Muscle of leg (tissue), 11 donors: ENCODE results near the gene THSD7A. TPM values are rescaled to one million over a fixed set of nuclear protein-coding genes. Genes with fewer than 3 reads are reported as not detected.
A peak's percentile ranks its signal among the peaks of the same experiment; 100 is the strongest.

Experiments used
- DNase-seq: peaks from one replicate; pipeline ENCODE4 v3.0.0; 2013
- H3K27ac ChIP-seq: one replicate; pipeline ENCODE4 v1.5.1; 2013; ENCODE audit warnings: mild to moderate bottlenecking, low read length, control low read depth
- H3K27me3 ChIP-seq: one replicate; pipeline ENCODE4 v1.6.1; 2013; ENCODE audit warnings: low read length; ENCODE audit not compliant: control insufficient read depth, insufficient read depth
- H3K36me3 ChIP-seq: one replicate; pipeline ENCODE4 v1.6.1; 2013; ENCODE audit warnings: low read length; ENCODE audit not compliant: control insufficient read depth, insufficient read depth
- H3K4me1 ChIP-seq: one replicate; pipeline ENCODE4 v1.6.1; 2013; ENCODE audit warnings: low read length; ENCODE audit not compliant: control insufficient read depth, insufficient read depth
- H3K4me3 ChIP-seq: one replicate; pipeline ENCODE4 v1.5.1; 2013; ENCODE audit warnings: low read length, control low read depth
- H3K9me3 ChIP-seq: replicated peaks from 2 replicates; pipeline ENCODE4 v1.6.1; 2013; ENCODE audit warnings: low read depth, low read length; ENCODE audit not compliant: control insufficient read depth
- WGBS: methylation state at CpG from one replicate; pipeline ENCODE4 v1.1.5; 2013; ENCODE audit warnings: missing lambda C conversion rate; ENCODE audit not compliant: insufficient coverage; 5-methylcytosine and 5-hydroxymethylcytosine counted together
- polyA plus RNA-seq, 8 donors: library from polyadenylated mRNA; unstranded; fragments of 120-200 nt; gene quantifications; one replicate each; pipeline versions ENCODE4 v1.2.1 to v1.2.3, GENCODE V29; 2013; ENCODE audit warnings: inconsistent platforms in 1 of 8, low replicate concordance in 1 of 8; ENCODE audit not compliant: insufficient read length in 8 of 8, insufficient read depth in 1 of 8
- total RNA-seq: library from RNA; stranded (reverse); fragments of 120-200 nt; gene quantifications from one replicate; pipeline ENCODE4 v1.2.4, GENCODE V29; 2013

Gene THSD7A
- total and polyA plus RNA-seq, 9 donors = 2.5 to 6.4 (median 3.6) TPM

DNA sequence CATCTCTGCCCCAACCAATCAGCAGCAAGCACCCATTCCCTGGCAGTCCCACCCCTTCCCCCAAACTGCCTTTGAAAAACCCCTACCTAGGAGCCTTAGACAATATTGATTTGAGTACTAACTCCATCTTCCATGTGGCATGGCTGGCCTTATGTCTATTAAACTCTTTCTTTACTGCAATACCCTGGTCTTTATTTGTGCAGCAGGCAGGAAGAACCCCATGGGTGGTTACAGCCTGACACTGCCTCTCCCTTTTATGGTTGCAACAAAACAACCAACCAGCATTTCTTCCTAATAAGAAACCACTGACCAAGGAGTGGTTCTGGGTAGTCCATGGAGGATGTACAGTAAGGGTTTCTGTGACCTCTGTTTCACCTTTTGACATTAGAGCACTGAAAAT lies 418.1 kb downstream of the THSD7A start:
- Histone ChIP-seq H3K27ac (no peak overlapping the region), H3K4me3 (no peak overlapping the region), H3K9me3 (no peaks in the 10 kb centered on the region), H3K27me3 (no peaks in the 10 kb centered on the region), H3K36me3 (no peaks in the 10 kb centered on the region), H3K4me1 (no peaks in the 10 kb centered on the region)
- DNase-seq = no peak

DNA sequence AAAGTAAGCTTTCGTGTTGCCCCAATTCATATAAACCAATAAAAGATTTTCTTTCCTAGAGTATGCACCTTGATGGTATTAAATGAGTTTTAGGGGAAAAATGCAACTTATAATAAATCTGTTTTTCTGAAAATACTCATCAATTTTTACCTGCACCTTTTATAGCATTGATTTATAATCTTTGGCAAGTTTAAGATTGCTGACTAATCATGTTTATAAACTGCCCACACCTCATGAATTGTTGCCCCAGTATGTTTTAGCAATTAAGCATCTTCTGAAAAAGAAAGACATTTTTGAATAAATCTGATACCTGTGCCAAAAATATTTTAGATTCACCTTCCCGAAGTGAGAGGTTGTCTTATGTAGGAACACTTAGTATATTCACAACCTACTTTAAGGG lies 420.0 kb downstream of the THSD7A start:
- Histone ChIP-seq H3K4me1 (no peaks in the 10 kb centered on the region), H3K9me3 (no peaks in the 10 kb centered on the region), H3K27ac (no peak overlapping the region), H3K4me3 (no peak overlapping the region), H3K36me3 (no peaks in the 10 kb centered on the region), H3K27me3 (no peaks in the 10 kb centered on the region)
- WGBS = no CpG with 5 or more reads among the region's 2 CpGs
- no peak for DNase-seq

DNA sequence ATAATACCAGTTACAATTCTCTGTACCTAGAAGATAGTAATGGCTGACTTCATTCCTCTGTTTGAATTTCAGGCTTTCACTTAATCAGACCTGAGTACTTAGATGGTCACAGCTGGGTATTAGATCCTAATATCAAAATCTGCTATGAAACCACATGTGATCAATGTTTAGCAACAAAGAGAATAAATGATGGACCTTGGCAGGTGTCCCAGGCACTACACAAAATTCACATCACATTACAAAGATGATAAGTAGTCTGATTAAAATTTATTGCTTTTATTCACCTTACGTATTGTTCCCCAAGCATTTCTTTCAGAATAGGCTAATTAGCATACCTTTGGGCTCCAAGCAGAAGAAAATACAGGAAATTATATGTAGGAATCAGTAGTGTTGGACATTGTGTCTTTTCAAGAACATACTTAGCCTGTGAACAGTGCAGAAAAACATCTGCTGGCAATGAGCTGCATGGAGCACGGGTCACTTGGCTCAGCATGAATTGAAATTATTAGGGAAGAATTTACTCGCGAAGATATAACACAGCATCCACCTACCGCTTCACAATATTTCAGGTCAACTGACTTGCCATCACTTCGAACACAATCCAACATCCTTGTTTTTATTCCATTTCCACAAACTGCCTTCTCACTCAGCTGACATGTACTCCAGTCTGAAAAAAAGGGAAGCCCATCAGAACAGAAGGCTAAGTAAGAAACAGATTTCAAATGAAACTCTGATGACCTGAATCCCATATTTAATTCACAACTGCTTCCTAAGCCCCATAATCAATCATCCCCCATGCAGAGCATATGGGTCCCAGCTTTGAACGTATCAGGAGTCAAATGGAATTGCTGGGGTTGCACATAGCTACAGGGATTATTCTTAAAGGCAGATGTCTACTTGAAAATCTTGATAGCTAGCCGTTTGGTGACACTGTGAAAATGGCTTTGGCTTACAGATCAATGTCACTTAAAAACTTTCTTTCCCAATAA lies 421.0 kb downstream of the THSD7A start:
- Histone ChIP-seq H3K27ac (no peak overlapping the region), H3K4me1 (no peaks in the 10 kb centered on the region), H3K4me3 (no peak overlapping the region), H3K9me3 (no peaks in the 10 kb centered on the region), H3K36me3 (no peaks in the 10 kb centered on the region), H3K27me3 (no peaks in the 10 kb centered on the region)
- DNase-seq = no peak
- WGBS = 73% methylated on average over 2 of the region's 8 CpGs

DNA sequence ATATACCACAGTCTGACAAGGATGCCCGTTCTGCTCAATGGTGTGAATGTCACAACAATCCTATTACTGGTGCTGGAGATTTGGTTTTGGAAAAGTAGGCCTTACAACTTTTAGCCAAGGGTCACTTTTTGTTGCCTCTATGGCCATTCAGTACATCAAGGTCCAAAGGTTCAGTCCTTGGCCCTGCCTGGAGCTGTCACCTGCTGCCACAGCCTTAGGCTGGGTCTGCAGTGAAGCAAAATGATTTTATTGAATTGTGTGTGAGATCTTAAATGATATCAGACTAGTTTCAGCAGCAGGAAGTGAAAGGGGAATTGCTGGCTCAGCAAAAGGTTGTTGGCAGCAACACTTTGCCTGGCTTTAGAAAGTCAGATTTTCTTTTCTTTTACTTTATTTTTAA lies 427.6 kb downstream of the THSD7A start:
- WGBS = no CpG with 5 or more reads among the region's 1 CpG
- Histone ChIP-seq H3K4me1 (no peaks in the 10 kb centered on the region), H3K4me3 (no peak overlapping the region)

DNA sequence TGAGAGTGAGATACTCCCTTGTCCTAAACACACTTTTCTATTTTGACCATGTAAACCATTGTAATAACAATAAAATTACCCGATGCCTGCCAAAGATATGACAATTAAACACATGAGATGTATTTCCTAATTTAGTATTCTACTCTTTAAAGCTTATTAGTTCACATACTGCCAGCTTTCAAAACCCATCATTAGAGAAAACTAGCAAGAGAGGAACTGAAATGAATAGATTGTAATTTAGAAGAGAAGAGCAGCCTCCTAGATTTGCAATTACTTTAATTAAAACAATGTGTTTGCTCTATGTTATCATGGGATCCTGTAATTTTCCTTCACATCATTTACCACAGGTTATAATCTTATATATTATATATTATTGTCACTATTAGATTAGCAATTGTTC lies 428.2 kb downstream of the THSD7A start:
- no peak for DNase-seq
- no peaks in the 10 kb centered on the region for H3K36me3 ChIP-seq
- no CpG with 5 or more reads among the region's 1 CpG for WGBS

More for the DNA sequence above, 427.6 kb downstream of the THSD7A start:
- Histone ChIP-seq H3K36me3 (no peaks in the 10 kb centered on the region), H3K27ac (no peak overlapping the region), H3K27me3 (no peaks in the 10 kb centered on the region), H3K9me3 (no peaks in the 10 kb centered on the region)
- DNase-seq = peak; percentile 11

DNA sequence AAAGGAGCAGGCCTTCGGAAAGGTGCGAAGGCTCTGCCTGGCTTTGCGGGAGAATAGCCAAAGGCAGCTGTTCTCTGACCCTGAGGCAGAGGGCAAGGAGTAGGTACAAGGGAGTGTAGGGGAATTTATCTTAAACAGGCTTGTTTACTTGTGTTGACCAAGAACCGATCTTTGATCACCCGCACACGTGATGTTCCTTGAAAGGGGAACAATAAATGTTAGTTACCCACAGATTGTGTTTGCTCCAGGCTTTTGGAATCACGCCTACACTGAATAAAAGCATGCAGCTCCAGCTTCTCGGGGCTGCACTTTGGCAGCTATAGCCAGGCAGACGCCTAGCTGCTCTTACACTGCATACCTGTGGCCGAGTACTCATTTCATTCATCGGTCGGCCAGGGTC lies 437.6 kb downstream of the THSD7A start:
- peaks cover 5% of the 10 kb centered on the region for H3K9me3 ChIP-seq
- H3K27ac ChIP-seq = no peak overlapping the region
- H3K4me1 ChIP-seq = no peaks in the 10 kb centered on the region
- WGBS = 96% methylated on average over 12 of the region's 12 CpGs
- peaks cover 2% of the 10 kb centered on the region for H3K36me3 ChIP-seq
- H3K4me3 ChIP-seq = no peak overlapping the region
- H3K27me3 ChIP-seq = no peaks in the 10 kb centered on the region
- no peak for DNase-seq

More for the DNA sequence above, 428.2 kb downstream of the THSD7A start:
- no peaks in the 10 kb centered on the region for H3K27me3 ChIP-seq
- no peak overlapping the region for H3K27ac ChIP-seq
- H3K4me3 ChIP-seq = no peak overlapping the region
- H3K4me1 ChIP-seq = no peaks in the 10 kb centered on the region
- H3K9me3 ChIP-seq = no peaks in the 10 kb centered on the region

DNA sequence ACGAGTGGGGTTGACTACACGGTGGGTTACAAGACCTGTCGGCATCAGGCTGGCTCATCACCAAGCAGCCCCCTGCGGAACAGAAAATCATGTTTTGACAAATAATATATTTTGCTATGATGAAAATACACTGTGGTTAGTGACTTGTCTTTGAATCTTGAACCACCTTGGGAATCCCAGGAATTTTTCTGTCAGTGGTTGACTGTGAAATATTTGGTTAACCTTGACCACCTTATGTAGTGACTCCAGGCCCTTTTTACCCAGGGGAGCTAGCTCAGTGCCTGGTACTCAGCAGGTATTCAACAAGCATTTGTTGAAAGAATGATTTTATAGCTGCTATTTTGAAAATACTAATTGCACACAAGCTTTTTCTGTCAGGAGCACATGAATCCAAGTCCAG lies 452.4 kb downstream of the THSD7A start:
- no peak for DNase-seq
- Histone ChIP-seq H3K4me1 (no peaks in the 10 kb centered on the region), H3K9me3 (no peaks in the 10 kb centered on the region), H3K36me3 (no peaks in the 10 kb centered on the region), H3K27ac (no peak overlapping the region), H3K4me3 (no peak overlapping the region), H3K27me3 (no peaks in the 10 kb centered on the region)
- WGBS = 96% methylated on average over 3 of the region's 4 CpGs

DNA sequence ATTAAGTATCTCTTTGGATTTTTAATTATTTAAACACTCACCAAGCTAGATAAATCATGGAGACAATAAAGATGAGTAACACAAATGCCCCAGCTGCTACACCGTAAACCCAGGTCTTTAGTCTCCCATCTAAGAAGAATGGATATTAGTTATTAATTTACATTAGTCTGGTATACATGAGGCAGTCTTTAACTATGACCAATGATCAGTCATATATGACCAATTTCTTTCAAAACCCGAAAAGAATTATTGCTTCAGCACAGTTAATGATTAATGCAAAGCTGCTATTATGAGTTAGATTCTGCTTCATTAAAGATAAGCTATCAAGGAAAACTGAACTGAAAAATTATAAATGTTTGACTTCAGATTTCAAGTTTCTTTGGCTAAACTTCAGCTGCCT lies 455.5 kb downstream of the THSD7A start:
- Histone ChIP-seq H3K27me3 (no peaks in the 10 kb centered on the region), H3K9me3 (no peaks in the 10 kb centered on the region), H3K27ac (no peak overlapping the region), H3K36me3 (no peaks in the 10 kb centered on the region), H3K4me3 (no peak overlapping the region), H3K4me1 (no peaks in the 10 kb centered on the region)
- WGBS = no CpG with 5 or more reads among the region's 2 CpGs
- no peak for DNase-seq

DNA sequence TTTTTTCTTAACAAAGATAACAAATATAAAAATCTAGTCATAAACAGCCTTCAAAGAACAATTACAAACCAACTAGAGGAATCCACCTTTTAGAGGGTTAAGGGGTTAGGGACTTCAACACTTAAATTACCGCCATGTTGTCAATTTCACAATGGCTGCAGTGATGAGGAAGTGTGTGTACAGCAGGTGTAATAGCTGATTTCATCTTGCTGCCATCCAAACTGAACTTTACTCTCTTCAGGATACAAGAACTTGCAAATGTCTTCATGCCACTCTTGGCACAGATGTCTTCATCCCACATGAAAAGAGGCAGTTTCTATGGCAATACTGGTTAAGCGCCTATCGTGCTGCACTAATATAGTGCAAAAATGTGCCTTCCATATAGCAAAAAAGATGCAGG lies 457.4 kb downstream of the THSD7A start:
- Histone ChIP-seq H3K36me3 (no peaks in the 10 kb centered on the region), H3K4me3 (no peak overlapping the region), H3K27me3 (no peaks in the 10 kb centered on the region), H3K4me1 (no peaks in the 10 kb centered on the region), H3K27ac (no peak overlapping the region), H3K9me3 (no peaks in the 10 kb centered on the region)
- DNase-seq = no peak
- WGBS = no CpG with 5 or more reads among the region's 3 CpGs

DNA sequence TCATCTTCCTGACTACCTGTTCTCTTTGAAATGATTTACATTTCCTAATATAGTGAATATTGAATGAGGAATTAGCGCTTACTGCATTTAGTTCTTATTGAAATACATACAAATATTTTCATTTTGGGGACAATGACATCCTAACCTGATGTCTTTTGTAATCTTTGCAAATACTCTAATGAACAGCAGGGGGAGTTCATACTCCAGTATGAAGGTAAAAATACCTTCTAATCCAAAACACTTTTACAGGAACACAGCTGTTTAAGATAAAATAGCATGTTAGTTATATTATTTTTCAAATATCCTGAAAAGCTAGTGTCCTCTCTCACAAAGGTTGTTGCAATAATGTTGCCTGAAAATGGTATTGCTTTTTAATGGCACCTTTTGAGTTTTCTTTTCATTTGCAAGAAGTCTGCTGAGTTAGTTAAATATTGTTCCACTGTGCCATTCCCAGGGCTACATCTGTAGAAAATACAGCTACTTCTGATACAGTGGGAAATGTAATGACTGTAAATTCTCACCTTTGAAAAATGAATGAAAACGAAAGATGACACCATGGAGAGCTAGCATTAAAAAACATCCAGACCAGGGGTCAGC lies 458.4 kb downstream of the THSD7A start:
- WGBS = no CpG with 5 or more reads among the region's 2 CpGs
- peak; percentile 5 for DNase-seq
- no peaks in the 10 kb centered on the region for H3K27me3 ChIP-seq
- no peaks in the 10 kb centered on the region for H3K9me3 ChIP-seq
- H3K4me3 ChIP-seq = no peak overlapping the region
- no peaks in the 10 kb centered on the region for H3K4me1 ChIP-seq
- no peak overlapping the region for H3K27ac ChIP-seq
- no peaks in the 10 kb centered on the region for H3K36me3 ChIP-seq
